Measurements from ENCODE around the gene RPTN.

DNA sequence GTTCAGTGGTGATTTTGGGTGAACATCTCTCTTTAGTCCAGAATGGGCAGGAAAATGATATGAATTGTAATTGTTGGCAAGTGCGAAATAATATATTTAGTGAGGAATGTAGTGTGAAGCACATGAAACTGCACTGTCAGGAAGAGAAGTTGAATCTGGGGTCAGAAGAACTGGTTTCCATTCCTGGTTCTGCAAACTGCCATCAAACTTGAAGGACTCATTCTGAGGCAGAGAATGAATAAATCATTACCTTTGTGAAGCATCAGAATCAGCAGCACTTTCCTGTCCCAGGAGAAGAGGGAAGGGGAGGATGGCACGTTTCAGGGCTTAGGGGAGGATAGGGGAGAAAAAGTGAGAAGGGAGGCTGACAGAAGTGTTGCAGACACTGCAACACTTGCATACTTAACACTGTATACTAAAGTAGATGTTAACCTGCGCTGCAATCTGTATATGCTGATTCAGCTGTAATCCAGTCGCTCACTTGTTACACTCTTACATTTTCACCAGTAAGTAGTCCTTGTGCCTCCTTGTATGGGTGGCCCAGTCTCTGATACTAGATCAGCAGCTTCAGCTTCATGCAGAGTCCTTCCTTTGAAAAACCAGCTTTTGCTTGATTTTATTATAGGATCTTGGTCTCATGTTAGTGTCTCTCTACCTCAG, 10.5 kb upstream of the RPTN start:
- no peak for TF ChIP-seq EP300 (IDR thresholded peaks at IDR 0.05)
- no peak for TF ChIP-seq POLR2A (IDR thresholded peaks at IDR 0.05)

All from ovary (tissue), 1 donor.